Neural cell (in vitro differentiated cells): Measurements from ENCODE around the gene TCF4. TPM values are rescaled to one million over a fixed set of nuclear protein-coding genes. Genes with fewer than 3 reads are reported as not detected.

Experiments
- H2AFZ ChIP-seq: fragments of 200-600, 300-800 bp; sonication (generic), shearing (Covaris generic); 2 replicates; pipeline ENCODE4 v1.6.0; 2014; ENCODE audit warnings: low read depth, mild to moderate bottlenecking, antibody characterized with exemption, low read length, moderate library complexity
- H3F3A ChIP-seq: fragments of 200-600 bp; shearing (Covaris generic); 2 replicates; pipeline ENCODE4 v1.6.1; 2016; ENCODE audit warnings: mild to moderate bottlenecking, moderate library complexity, mixed read lengths, antibody characterized with exemption, low read length; ENCODE audit not compliant: insufficient read depth, poor library complexity, severe bottlenecking
- H3K27ac ChIP-seq: fragments of 200-600, 300-800 bp; sonication (generic), shearing (Covaris generic); 2 replicates; pipeline ENCODE4 v1.5.1; 2014; ENCODE audit warnings: mild to moderate bottlenecking, low read length, moderate library complexity
- H3K27me3 ChIP-seq: fragments of 300-800, 200-600 bp; sonication (generic), shearing (Covaris generic); 2 replicates; pipeline ENCODE4 v1.6.0; 2014; ENCODE audit warnings: mild to moderate bottlenecking, low read depth, low read length, moderate library complexity; ENCODE audit not compliant: insufficient read depth
- H3K36me3 ChIP-seq: fragments of 300-800, 200-600 bp; sonication (generic), shearing (Covaris generic); 2 replicates; pipeline ENCODE4 v1.5.1; 2014; ENCODE audit warnings: mild to moderate bottlenecking, antibody characterized with exemption, low read length, moderate library complexity; ENCODE audit not compliant: insufficient read depth
- H3K4me2 ChIP-seq: fragments of 300-800, 200-600 bp; sonication (generic), shearing (Covaris generic); 2 replicates; pipeline ENCODE4 v1.6.0; 2014; ENCODE audit warnings: mild to moderate bottlenecking, low read length
- H3K4me3 ChIP-seq: fragments of 300-800, 200-600 bp; sonication (generic), shearing (Covaris generic); 2 replicates; pipeline ENCODE4 v1.5.1; 2014; ENCODE audit warnings: mild to moderate bottlenecking, low read length, moderate library complexity
- H3K79me2 ChIP-seq: fragments of 200-600 bp; shearing (Covaris generic); replicated peaks from 2 replicates; pipeline ENCODE4 v1.6.0; 2014; ENCODE audit warnings: mild to moderate bottlenecking, low read length, moderate library complexity; ENCODE audit not compliant: insufficient read depth
- H3K9ac ChIP-seq: fragments of 300-800, 200-600 bp; sonication (generic), shearing (Covaris generic); 2 replicates; pipeline ENCODE4 v1.6.1; 2016; ENCODE audit warnings: mild to moderate bottlenecking, low read length, mixed read lengths
- H3K9me2 ChIP-seq: fragments of 200-600 bp; shearing (Covaris generic); 2 replicates; pipeline ENCODE4 v1.6.1; 2016; ENCODE audit warnings: mild to moderate bottlenecking, low read length, mixed read lengths; ENCODE audit not compliant: insufficient read depth
- H3K9me3 ChIP-seq: fragments of 200-600, 300-800 bp; sonication (generic), shearing (Covaris generic); 2 replicates; pipeline ENCODE4 v1.6.1; 2016; ENCODE audit warnings: mild to moderate bottlenecking, mixed run types, low read length, moderate library complexity, mixed read lengths
- H4K20me1 ChIP-seq: fragments of 200-600 bp; shearing (Covaris generic); 2 replicates; pipeline ENCODE4 v1.6.1; 2016; ENCODE audit warnings: mild to moderate bottlenecking, mixed run types; ENCODE audit not compliant: insufficient read depth
- EP300 ChIP-seq: fragments of 450-650 bp; conservative IDR thresholded peaks from 2 replicates; pipeline ENCODE4 v1.6.1; 2014; ENCODE audit warnings: antibody characterized with exemption, mild to moderate bottlenecking, moderate library complexity; ENCODE audit not compliant: poor library complexity, severe bottlenecking
- EZH2 ChIP-seq: fragments of 200-600, 300-800 bp; shearing (Covaris generic), sonication (generic); IDR thresholded peaks from 2 replicates; pipeline ENCODE4 v1.6.1; 2014; ENCODE audit warnings: antibody characterized with exemption, low read length, borderline replicate concordance, mild to moderate bottlenecking; ENCODE audit not compliant: insufficient read depth, poor library complexity, severe bottlenecking
- MXI1 ChIP-seq: fragments of 450-650 bp; conservative IDR thresholded peaks from 2 replicates; pipeline ENCODE4 v1.6.1; 2014; ENCODE audit warnings: antibody characterized with exemption, mild to moderate bottlenecking; ENCODE audit not compliant: poor library complexity, severe bottlenecking
- POLR2AphosphoS5 ChIP-seq: IDR thresholded peaks from 2 replicates; pipeline ENCODE4 v1.6.1; 2012
- RAD21 ChIP-seq: fragments of 450-650 bp; conservative IDR thresholded peaks from 2 replicates; pipeline ENCODE4 v1.6.1; 2014; ENCODE audit warnings: antibody characterized with exemption, mild to moderate bottlenecking, moderate library complexity
- REST ChIP-seq: IDR thresholded peaks from 2 replicates; pipeline ENCODE4 v1.6.1; 2012; ENCODE audit warnings: borderline replicate concordance
- SMC3 ChIP-seq: fragments of 450-650 bp; conservative IDR thresholded peaks from 2 replicates; pipeline ENCODE4 v1.6.1; 2014; ENCODE audit warnings: antibody characterized with exemption, mild to moderate bottlenecking, moderate library complexity; ENCODE audit not compliant: poor library complexity
- TAF1 ChIP-seq: IDR thresholded peaks from 2 replicates; pipeline ENCODE4 v1.6.1; 2012; ENCODE audit warnings: low read depth
- polyA plus RNA-seq: library from polyadenylated mRNA; depleted of rRNA; stranded (reverse); fragments of >200 nt; gene quantifications from 2 replicates; pipeline ENCODE4 v1.2.3, GENCODE V29; 2014
- TF ChIP-seq, protein P1 (sequence below): fragments of 450-650 bp; IDR thresholded peaks from 2 replicates; pipeline ENCODE4 v1.5.1; 2014; ENCODE audit warnings: antibody characterized with exemption, mild to moderate bottlenecking, moderate library complexity; ENCODE audit not compliant: poor library complexity, severe bottlenecking

TCF4 gene
- polyA plus RNA-seq, 1 donor from 2014 or later: 7.0 TPM

DNA sequence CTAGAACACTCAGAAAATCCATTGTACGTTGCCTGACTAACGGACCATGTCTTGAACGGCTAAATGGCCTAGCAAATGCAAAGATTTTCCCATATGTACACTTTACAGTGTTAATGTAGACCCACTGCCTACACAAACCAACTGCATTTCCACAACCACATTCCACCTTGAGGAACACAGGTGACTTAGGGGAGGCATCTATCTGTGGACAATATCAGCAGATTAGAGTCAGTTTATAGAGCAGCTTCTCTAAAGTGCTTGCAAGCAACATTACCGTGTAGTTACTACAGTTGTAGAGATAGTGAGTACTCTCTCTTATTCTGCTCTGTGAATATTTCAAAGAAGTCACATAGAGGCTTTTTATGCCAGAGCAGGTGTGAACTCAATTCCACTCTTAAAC, 139.6 kb downstream of the TCF4 start:
- Histone ChIP-seq H3K27me3 (no peaks in the 10 kb centered on the region), H3K4me2 (no peak overlapping the region), H3K9me3 (no peaks in the 10 kb centered on the region), H3K79me2 (peaks cover 10% of the 10 kb centered on the region), H3K9ac (no peak overlapping the region), H3K9me2 (no peaks in the 10 kb centered on the region), H3K4me3 (no peak overlapping the region), H2AFZ (no peak overlapping the region), H3K36me3 (no peaks in the 10 kb centered on the region), H4K20me1 (no peaks in the 10 kb centered on the region), H3F3A (no peaks in the 10 kb centered on the region), H3K27ac (no peak overlapping the region)
- TF ChIP-seq EP300 (no peak), EZH2 (no peak), TAF1 (no peak), MXI1 (no peak), RAD21 (no peak)

DNA sequence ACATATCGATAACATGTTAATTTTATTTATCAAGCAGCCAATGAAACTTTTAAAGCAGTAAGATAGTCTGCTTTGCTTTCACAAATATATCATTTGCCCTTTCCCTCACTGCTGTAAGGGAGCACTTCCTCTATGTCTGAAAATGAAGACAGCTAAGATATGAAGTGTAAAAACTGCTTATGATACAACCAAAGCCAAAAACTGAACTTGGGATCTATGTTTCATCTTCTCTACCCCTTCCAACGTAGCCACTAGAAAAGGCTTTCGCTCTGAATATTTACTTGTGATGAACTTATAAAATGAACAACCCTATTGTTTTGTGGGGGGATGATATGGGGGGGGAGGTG, 140.3 kb downstream of the TCF4 start:
- TF ChIP-seq EZH2 (no peak), EP300 (no peak), TAF1 (no peak), MXI1 (no peak), POLR2AphosphoS5 (no peak), SMC3 (no peak), RAD21 (no peak), REST (no peak)
- TF ChIP-seq, protein P1, sequence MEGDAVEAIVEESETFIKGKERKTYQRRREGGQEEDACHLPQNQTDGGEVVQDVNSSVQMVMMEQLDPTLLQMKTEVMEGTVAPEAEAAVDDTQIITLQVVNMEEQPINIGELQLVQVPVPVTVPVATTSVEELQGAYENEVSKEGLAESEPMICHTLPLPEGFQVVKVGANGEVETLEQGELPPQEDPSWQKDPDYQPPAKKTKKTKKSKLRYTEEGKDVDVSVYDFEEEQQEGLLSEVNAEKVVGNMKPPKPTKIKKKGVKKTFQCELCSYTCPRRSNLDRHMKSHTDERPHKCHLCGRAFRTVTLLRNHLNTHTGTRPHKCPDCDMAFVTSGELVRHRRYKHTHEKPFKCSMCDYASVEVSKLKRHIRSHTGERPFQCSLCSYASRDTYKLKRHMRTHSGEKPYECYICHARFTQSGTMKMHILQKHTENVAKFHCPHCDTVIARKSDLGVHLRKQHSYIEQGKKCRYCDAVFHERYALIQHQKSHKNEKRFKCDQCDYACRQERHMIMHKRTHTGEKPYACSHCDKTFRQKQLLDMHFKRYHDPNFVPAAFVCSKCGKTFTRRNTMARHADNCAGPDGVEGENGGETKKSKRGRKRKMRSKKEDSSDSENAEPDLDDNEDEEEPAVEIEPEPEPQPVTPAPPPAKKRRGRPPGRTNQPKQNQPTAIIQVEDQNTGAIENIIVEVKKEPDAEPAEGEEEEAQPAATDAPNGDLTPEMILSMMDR: no peak
- no peak overlapping the region for H3K4me2 ChIP-seq
- H3K27ac ChIP-seq: no peak overlapping the region
- H3K9me2 ChIP-seq: no peaks in the 10 kb centered on the region
- H3K9me3 ChIP-seq: no peaks in the 10 kb centered on the region
- H4K20me1 ChIP-seq: no peaks in the 10 kb centered on the region
- no peaks in the 10 kb centered on the region for H3F3A ChIP-seq
- H3K27me3 ChIP-seq: no peaks in the 10 kb centered on the region
- no peak overlapping the region for H3K4me3 ChIP-seq
- H3K79me2 ChIP-seq: peaks cover 10% of the 10 kb centered on the region
- no peak overlapping the region for H2AFZ ChIP-seq
- H3K36me3 ChIP-seq: no peaks in the 10 kb centered on the region
- H3K9ac ChIP-seq: no peak overlapping the region
